ENCODE results near the gene MEGF10.

MEGF10 gene

DNA sequence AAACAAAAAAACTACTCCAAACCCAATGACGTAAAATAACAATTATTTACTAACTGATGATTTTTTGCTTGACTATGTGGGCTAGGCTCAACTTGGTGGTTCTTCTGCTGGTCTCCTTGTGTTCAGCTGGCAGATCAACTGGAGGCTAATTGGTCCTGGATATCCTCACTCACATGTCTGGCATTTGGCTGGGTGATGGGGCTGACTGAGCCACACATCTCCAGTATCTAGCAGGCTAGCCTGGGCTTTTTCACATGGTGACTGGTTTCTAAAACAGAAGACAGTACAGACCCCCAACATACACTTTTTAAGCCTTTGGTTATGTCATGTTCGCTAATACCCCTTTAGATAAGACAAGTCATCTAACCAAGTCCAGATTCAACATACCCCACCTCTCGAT, 122.1 kb downstream of the MEGF10 start:
- DNase-seq (ENCODE audit: low spot score), result no peak

DNA sequence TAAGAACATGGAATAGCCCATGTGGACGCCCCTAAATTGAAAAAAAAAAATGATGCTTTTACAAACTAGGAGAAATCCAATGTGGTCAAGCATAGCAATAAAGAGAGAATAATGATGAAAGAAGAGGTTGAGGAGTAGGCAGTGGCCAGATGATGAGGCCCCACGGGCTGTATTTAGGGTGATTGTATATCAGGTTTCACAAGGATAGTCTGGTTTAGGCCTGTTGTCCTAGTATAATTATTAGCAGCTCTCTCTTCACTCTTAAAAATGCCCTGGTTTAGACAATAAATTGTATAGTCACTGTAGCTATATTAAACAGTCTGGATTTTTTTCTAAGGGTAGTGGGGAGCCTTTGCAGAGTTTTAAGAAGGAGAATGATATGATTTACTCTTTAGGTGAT, 124.4 kb downstream of the MEGF10 start:
- no peak for DNase-seq (ENCODE audit: low spot score)

DNA sequence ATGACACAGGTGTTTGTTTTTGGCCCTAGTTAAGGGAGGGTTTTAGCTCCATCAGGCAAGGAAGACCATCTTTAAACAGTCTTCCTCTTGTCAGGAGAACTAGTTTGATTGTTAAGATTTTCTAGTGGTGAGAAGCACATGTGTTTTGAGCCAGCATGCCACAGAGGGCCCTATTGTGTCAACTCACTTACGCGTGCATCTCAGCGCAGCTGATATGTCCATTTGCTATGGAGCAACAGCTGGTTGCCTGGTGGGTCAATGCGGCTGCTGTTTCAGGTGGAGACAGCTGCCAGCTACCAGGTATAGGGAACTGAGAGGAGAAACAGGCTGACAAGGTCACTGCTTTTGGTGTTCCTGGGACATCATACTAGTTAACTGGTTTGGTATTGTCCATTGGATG, 126.3 kb downstream of the MEGF10 start:
- DNase-seq (ENCODE audit: low spot score), result peak; percentile 53

DNA sequence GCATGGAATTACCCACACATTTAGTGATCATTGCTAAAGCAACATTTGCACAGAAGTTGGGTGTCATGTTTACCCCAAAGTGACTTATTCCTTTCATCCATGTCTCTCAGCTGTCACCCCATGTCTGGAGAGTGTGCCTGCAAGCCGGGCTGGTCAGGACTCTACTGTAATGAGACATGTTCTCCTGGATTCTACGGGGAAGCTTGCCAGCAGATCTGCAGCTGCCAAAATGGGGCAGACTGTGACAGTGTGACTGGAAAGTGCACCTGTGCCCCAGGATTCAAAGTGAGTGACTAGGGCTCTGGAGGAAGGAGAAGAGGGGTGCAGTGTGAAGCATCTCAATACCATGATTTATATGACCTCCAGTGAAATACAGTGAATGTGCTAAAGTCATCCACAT, 126.9 kb downstream of the MEGF10 start:
- no peak for DNase-seq (ENCODE audit: low spot score)

DNA sequence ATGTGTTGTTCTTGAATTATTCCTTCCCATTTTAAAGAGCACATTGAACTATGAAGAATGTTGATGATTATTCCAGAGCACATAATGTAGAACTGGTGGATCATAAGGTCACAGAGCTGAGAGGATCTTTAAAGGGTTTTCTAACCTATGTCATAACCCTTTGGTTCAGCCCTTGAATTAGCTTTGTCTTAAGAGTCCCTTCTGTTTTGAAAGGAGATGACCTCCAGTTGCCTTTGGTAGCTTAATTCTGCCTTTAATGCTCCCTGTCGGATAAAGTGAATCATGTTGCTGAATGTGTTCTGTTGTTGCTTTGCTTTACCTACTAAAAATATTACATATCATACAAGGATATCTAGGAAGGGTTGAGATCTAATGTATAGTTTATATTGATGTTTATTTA, 127.8 kb downstream of the MEGF10 start:
- no peak for DNase-seq (ENCODE audit: low spot score)

DNA sequence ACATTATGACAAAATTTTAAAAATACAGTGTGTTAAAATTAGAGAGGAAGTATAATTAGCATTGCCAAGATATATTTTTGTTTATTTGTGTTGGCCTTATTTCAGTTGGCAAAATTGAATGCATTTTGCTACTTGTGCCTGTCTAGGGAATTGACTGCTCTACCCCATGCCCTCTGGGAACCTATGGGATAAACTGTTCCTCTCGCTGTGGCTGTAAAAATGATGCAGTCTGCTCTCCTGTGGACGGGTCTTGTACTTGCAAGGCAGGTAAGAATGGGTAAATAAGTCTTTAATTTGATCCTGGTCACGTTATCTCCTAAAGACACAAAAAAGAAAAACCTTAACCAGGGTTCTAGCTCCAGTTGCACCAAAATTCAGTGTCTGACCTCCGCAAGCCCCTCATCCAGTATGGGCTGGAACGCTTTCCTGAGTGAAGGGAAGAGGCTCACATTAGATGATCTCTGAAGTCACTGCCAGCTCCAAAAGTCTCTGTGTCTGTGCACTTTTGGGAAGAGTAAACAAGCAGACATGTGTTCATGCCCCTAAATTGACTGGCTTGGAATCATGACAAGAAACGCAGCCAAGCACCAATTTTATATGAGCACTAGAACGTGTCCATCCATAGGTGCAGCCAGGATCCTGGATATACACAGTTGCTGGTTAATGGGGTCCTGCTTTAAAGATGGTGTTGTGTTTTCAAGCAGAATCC, 128.5 kb downstream of the MEGF10 start:
- DNase-seq (ENCODE audit: low spot score), result no peak

DNA sequence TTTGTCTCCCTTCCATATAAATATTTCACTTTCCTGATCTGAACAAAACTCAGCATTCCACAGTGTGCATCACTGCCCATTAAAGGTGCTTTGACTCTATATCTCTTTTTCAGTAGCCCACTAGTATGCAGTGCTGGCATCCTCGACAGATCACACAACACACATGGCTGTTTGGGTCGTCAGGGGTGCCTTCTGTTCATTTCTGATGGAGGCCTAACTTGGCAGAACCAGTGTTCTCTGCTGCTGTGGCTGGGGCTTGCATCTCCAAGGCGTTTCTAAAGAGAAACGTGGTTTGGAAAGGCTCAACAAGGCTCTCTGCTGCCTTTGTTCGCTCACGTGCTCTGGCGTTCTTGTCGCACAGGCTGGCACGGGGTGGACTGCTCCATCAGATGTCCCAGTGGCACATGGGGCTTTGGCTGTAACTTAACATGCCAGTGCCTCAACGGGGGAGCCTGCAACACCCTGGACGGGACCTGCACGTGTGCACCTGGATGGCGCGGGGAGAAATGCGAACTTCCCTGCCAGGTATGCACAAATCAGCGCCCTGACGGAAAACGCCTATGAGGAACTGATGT, 129.2 kb downstream of the MEGF10 start:
- DNase-seq (ENCODE audit: low spot score), result peak; percentile 49

DNA sequence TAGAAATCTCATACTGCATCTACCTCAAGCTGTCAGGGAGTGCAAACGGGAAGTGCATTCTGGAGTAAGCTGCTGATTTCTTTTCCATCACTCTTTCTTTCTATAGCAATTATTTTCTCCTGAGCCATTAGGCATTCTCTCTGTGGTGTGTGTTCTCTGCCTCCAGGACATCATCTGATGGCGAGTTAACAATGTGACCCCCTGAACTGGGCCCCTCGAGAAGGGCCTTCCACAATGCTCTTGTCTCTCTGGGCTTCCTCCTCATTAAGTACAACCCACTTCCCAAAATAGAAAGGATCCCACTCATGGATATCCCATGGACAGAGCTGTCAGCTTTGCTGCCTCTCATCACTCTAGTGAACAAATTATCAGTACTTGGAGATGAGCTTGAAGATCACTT, 130.2 kb downstream of the MEGF10 start:
- DNase-seq (ENCODE audit: low spot score), result no peak

DNA sequence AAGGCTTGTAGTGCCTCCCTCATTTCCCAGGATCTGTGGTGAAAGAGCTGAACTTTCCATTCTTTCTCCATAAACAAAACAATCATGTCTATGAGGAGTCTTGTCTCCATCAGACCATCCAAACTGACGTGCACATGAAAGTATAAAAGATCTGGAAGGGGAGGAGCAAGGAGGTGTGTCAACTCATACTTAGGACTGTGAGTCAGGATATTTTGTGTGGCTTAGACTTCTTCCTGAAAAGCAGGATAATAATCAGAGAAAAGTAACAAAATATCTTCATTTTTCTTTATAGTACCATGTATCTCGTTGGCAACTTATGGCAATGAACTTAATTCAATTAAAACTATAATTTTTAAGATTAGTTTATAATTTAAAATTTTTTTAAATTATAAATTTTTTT, 130.9 kb downstream of the MEGF10 start:
- no peak for DNase-seq (ENCODE audit: low spot score)

DNA sequence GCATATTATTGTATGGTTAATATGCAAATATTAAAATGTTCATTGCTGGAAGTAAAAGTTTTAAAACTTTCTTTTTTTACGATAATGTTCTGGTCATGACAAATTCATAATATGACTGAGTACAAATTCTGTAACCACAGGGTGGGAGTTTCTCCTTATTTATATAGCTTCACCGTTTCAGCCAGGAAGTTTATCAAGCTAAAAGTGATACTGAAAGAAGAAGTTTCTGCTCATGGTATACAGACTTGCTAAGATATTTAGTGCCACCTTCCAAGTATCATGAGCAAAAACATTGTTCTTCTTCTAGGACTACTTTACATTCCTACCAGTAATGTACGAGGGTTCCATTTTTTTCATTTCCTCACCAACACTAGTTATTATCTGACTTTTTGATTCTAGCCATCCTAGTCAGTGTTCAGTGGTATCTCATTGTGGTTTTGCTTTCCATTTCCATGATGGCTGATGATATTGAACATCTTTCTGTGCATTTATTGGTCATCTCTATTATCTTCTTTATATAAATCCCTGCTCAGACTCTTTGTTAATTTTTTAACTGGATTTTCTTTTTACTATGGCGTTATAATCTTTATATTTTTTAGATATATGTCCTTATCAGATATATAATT, 132.7 kb downstream of the MEGF10 start:
- no peak for DNase-seq (ENCODE audit: low spot score)

DNA sequence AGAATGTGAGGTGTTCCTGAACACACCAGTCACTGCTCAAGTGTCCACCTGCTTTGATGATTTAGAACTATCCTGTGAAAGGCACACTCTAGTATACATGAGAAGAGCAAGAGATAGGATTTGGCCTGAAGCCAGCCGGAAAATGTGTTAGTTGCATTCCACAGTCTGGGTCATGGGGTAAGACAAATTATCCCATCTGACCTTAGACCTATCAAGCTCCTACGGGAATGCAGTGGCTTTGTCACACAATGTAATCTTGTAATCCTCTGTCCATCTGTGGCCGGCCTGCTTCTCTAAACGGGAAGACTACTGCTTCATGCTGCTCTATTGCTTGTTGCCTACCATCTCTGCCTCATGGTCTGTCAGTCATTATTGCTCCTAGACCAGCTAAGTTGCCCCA, 134.4 kb downstream of the MEGF10 start:
- no peak for DNase-seq (ENCODE audit: low spot score)

DNA sequence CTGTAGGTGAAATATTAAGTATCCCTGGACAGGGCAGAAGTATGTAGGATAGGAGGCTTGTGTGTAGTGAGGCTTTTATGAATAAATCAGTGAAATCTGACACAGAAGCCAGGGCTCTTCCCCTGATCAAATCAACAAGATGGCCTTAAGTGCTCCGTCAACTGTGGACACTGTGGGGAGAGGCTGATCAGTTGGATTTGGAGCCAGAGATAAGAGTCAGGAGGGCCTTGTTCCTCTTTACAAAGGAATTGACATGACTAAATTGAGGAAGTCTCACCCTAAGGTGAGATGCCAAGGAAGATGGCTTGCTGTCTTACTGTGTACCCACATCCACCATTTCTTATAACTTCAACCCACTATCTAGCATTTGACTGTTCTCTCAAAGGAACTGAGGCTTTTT, 135.3 kb downstream of the MEGF10 start:
- no peak for DNase-seq (ENCODE audit: low spot score)

DNA sequence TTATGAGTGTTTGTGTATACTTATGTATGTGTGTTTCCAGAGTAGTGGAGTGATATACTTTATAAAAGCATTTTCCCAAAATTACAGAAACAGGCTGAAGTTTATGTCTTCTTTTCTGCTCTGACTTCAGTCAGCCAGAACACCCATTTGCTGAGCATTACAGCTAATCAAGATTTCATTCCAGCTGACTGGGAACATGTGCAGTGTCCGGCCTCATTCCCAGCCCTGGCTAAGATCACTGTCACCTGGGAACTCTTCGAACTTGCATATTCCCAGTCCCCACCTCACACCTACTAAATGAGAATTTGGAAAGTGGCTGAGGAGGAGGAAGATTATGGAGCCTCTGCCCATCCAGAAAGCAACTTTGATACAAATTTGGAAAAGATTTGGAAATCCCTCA, 136.1 kb downstream of the MEGF10 start:
- DNase-seq (ENCODE audit: low spot score), result no peak

DNA sequence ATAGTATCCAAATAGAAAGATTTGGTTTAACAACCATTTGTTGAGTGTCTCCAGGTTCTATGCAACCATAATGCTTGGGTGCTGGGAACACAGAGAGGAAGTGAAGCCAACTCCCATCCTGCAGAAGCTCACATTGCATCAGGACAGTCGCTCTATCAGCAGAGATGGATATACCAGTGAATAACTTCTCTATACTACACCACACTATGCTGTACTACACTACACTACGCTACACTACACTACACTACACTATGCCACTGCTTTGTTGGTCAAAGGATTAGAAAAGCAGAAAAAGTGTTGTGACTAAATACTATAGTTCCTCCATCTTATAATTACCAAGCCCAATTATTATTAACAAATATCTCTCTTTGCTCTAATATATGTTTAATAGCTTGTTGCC, 137.7 kb downstream of the MEGF10 start:
- no peak for DNase-seq (ENCODE audit: low spot score)

DNA sequence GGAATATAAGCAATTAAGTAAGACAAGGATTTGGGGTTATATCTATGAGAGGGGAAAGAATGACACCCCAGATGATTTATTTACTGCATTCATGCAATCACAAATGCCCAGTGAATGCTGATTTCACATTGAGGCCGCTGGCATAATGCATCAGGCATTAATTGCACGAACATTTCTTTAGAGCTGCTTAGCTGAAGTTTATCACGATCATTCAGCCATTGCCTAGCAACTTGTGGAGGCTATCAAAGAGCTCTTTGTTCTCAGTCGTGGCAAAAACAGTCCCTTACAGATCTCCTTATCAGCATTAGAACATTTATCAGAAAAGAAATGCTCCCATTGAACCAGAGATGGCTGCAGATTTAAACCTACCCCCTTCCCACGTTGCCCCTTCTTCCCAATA, 138.2 kb downstream of the MEGF10 start:
- peak; percentile 79 for DNase-seq (ENCODE audit: low spot score)

DNA sequence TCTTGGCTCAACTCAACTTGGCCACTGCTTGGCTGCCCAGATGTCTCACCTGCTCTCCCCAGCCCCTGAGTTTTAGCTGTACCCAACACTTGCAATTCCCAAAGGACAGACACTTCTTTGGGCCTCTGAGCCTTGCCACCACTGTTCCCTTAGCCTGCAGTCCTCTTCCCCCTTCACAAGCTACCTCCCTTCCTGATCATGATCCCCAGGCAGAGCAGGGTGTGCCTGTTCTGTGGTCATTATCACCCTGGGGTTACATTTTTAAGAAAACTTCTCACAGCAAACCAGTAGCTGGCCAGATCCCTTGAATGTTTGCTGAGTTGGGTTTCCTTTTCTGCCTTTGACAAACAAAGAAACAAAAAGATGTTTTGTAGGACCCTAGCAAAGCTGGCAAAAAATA, 139.3 kb downstream of the MEGF10 start:
- DNase-seq (ENCODE audit: low spot score), result no peak

DNA sequence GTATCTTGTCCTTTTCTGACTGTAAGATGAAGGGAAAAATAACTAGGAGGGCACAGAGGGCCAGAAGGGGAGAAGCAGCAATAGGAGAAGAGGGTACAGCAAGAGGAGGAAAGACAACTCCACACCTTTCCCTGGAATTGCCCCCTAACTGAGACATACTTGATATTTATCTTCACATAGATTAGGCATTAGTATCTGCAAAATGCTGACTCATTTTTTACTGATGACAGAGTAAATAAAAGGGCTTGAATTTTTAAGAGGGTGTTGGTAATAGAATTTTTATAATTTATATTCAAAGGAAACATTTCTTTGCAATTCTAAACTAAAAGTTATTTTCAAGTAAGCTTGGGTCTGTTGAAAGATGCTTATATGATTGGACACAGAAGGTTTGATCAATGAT, 140.0 kb downstream of the MEGF10 start:
- no peak for DNase-seq (ENCODE audit: low spot score)

DNA sequence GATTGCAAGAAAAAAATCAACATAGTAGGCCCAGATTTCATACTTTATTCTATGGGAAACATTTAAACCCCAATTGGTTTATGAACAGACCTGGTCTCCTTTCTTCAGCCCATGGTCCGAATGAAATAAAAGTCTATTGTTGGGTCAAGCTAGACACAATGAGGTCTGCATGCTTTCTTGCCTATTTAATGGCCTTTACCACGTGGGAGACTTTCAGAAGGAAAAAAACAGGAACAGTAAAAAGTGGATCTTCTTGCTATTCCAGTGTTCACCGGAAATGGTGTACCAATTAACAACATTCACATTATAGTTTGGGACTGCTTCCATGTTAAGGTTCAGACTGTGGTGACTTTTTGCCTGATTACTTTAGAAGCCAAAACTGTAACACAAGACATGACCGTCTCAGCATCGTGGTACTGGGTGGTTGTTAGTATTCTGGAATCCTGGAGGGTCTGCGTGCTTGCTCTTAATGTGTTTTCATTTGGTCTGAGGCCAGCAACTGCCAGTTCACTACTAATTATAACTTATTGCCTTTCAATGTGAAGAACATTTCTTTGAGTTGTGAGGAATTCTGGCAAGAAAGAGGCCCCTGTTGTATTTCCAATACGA, 141.5 kb downstream of the MEGF10 start:
- no peak for DNase-seq (ENCODE audit: low spot score)

DNA sequence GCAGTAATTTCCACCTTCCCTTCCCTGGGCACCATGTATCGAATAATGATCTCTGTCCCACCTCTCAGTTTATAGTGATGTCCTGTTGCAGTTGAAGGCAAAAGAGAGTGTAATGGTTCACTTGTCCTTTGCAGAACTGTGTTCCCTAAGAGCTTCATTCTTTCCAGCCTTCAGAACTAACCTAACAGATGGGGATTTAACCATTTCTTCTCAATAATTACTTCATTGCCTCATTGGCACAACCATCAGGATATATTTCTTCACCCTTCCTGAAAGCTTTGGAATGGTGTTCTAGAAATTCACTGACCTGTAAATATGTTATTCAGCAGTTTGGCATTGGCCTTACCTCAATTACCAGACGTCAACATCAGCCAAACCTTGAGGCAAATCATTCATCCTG, 142.9 kb downstream of the MEGF10 start:
- no peak for DNase-seq (ENCODE audit: low spot score)

DNA sequence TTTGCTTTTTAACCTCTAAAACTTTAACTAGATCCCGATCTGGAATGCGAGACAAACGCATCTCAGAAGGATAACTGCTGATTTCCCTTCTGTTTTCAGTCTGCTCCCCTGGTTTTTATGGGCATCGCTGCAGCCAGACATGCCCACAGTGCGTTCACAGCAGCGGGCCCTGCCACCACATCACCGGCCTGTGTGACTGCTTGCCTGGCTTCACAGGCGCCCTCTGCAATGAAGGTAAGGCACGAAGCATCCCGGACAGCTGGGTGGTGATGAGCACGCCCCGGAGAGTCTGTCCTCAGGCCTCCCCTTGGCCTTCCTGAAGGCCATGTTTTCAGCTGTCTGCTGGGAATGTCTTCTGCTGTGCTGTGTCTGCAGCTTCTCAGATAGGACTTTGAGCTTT, 144.0 kb downstream of the MEGF10 start:
- no peak for DNase-seq (ENCODE audit: low spot score)

DNA sequence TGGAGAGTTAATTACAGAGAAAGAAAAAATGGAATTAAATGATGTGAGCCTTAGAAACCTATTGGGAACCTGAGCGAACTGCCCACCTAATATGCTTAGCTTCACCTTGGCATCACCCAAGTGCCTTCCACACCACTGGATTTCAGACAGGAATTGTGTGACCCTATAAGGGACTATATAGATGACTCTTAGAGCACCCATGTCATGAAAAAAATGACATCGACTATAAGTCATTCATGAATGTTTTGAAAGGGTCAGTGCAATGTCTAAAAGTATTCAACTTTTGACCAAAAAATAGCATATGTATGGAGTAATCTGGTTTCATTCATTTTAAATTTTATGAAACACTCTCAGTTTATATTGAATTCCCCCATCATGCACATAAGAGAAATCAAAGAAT, 145.2 kb downstream of the MEGF10 start:
- no peak for DNase-seq (ENCODE audit: low spot score)

DNA sequence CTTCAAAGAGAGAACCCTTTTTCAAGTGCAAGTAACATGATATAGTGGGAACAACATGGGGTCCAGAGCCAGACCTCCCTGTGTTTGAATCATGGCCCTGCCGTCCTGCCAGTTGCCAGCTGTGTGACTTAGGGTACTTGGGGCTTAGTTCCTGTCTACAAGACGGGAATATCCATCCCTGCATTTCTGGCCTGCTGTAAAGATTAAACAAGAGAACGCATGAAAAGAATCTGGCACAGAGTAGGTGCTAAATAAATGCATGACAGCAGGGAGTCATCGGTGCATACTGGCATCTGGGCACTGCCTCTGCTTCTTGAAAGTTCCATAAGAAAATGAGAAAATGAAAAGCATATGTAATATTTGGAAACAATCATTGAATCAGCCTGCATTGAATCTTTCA, 149.0 kb downstream of the MEGF10 start:
- no peak for DNase-seq (ENCODE audit: low spot score)

DNA sequence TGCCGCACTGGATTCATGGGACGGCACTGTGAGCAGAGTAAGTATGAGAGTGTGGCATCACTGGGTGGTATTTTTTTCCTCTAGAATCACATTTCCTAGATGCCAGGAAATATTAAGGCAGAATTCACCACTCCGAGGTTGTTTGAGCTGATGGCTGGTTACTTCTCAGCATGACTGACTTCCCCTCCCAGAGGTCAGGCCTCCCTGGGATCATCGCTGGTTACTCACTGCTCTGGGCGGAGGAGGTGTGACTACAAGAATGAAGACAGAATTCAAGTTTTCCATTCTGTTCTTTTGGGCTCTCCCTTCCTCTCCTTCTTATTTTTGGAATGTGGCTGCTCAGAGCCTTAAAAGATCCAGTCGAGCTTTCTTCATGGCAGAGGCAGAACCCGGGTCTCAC, 150.2 kb downstream of the MEGF10 start:
- DNase-seq (ENCODE audit: low spot score), result no peak
